ENCODE measurements around the gene RAB21. TPM values are rescaled to one million over a fixed set of nuclear protein-coding genes. Genes with fewer than 3 reads are reported as not detected.

Gene RAB21
- total and polyA plus RNA-seq, 2 of the 4 experiments (the other 2 are of a cell fraction) = 13.8 to 15.0 TPM

- intact Hi-C loops (cut with micrococcal nuclease) (no loop called here), dilution Hi-C loops (cut with HindIII; ENCODE audit: low sequenced_read_pairs, unreplicated experiment) (no loop called here), in situ Hi-C loops (cut with MboI; ENCODE audit: low sequenced_read_pairs) (no loop called here)
- H3K4me3 ChIP-seq (ENCODE audit: insufficient read depth, low read depth, low read length) = no peak overlapping the region
- no peaks in the 10 kb centered on the region for H3K79me1 ChIP-seq (ENCODE audit: low read depth in 1 of 2, low read length in 2 of 2)
- no peak overlapping the region for H3K14ac ChIP-seq (replicated peaks; ENCODE audit: low read depth, low read length)
- H3K4me1 ChIP-seq (ENCODE audit: control insufficient read depth, insufficient read depth, low read length) = no peaks in the 10 kb centered on the region
- no peak overlapping the region for H3K4ac ChIP-seq (ENCODE audit: low read depth, low read length)
- H2AFZ ChIP-seq (replicated peaks; ENCODE audit: low read length, poor library complexity) = no peak overlapping the region
- no peaks in the 10 kb centered on the region for H3K36me3 ChIP-seq (ENCODE audit: control insufficient read depth, insufficient read depth, low read length)
- no peaks in the 10 kb centered on the region for H3K9me1 ChIP-seq (ENCODE audit: insufficient read depth, low read length)
- no peak overlapping the region for H4K91ac ChIP-seq (ENCODE audit: insufficient read depth, low read depth, low read length)
- no peak overlapping the region for H2BK5ac ChIP-seq (ENCODE audit: low read depth, low read length, poor library complexity, severe bottlenecking)
- no peak overlapping the region for H3K9ac ChIP-seq (ENCODE audit: low read depth, low read length)
- ATAC-seq (ENCODE audit: low read depth) = no peak
- H2AK5ac ChIP-seq (ENCODE audit: low read depth, low read length) = no peak overlapping the region
- no peak for DNase-seq
- no peaks in the 10 kb centered on the region for H4K20me1 ChIP-seq (ENCODE audit: insufficient read depth, low read length)
- no peak overlapping the region for H3K23ac ChIP-seq (ENCODE audit: low read depth, low read length)
- H3K27ac ChIP-seq (ENCODE audit: insufficient read depth, low read length) = no peak overlapping the region
- ChIA-PET POLR2A (ENCODE audit: unreplicated experiment) (no interaction called here), CTCF (no interaction called here)
- no TSS peak for BruUV-seq (replicated peaks)
- peaks cover 2% of the 10 kb centered on the region; the same call in 1 of the 2 replicates for H3K27me3 ChIP-seq (ENCODE audit: control insufficient read depth, insufficient read depth, low read length)
- WGBS, 2 experiments (ENCODE audit: extremely low coverage in 2 of 2, insufficient read length in 1 of 2) = 17% methylated on average over 2 of the region's 6 CpGs; no CpG with 5 or more reads in 1 of the 2 experiments
- H3K9me3 ChIP-seq (ENCODE audit: control insufficient read depth, insufficient read depth, low read length) = no peaks in the 10 kb centered on the region
- H2BK20ac ChIP-seq (ENCODE audit: low read depth, low read length) = no peak overlapping the region
- H2AK9ac ChIP-seq (replicated peaks; ENCODE audit: low read depth, low read length, poor library complexity) = no peak overlapping the region
- no peak overlapping the region for H3K4me2 ChIP-seq (ENCODE audit: low read depth, low read length)
- H2BK15ac ChIP-seq (ENCODE audit: low read depth, low read length) = no peak overlapping the region
- no peak overlapping the region for H2BK120ac ChIP-seq (ENCODE audit: low read depth, low read length)
- no peak overlapping the region for H4K8ac ChIP-seq (ENCODE audit: low read depth in 2 of 2, low read length in 2 of 2)
- no peak overlapping the region for H4K5ac ChIP-seq (ENCODE audit: low read depth, low read length)
- no peak overlapping the region for H3K18ac ChIP-seq (ENCODE audit: low read depth, low read length)
- TF ChIP-seq, protein P1, sequence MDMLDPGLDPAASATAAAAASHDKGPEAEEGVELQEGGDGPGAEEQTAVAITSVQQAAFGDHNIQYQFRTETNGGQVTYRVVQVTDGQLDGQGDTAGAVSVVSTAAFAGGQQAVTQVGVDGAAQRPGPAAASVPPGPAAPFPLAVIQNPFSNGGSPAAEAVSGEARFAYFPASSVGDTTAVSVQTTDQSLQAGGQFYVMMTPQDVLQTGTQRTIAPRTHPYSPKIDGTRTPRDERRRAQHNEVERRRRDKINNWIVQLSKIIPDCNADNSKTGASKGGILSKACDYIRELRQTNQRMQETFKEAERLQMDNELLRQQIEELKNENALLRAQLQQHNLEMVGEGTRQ (IDR thresholded peaks at IDR 0.05; ENCODE audit: low read depth, low read length) = no peak
- TF ChIP-seq CHD1 (IDR thresholded peaks at IDR 0.05; ENCODE audit: low read depth, low read length) (no peak), RFX5 (IDR thresholded peaks at IDR 0.05; ENCODE audit: low read depth, low read length) (no peak), NFE2L2 (IDR thresholded peaks at IDR 0.05; ENCODE audit: low read depth, low read length) (no peak), BHLHE40 (IDR thresholded peaks at IDR 0.05; ENCODE audit: low read depth, low read length) (no peak), MAZ (IDR thresholded peaks at IDR 0.05; ENCODE audit: borderline replicate concordance, low read depth, low read length) (no peak), POLR2A (IDR thresholded peaks at IDR 0.05; ENCODE audit: low read depth, low read length) (no peak), MXI1 (IDR thresholded peaks at IDR 0.05; ENCODE audit: borderline replicate concordance, low read depth, low read length) (no peak), RCOR1 (IDR thresholded peaks at IDR 0.05; ENCODE audit: insufficient replicate concordance, low read length) (no peak), MAFK (IDR thresholded peaks at IDR 0.05; ENCODE audit: low read depth, low read length) (no peak), CEBPB (IDR thresholded peaks at IDR 0.05; ENCODE audit: low read depth, low read length) (no peak), FOS (IDR thresholded peaks at IDR 0.05; ENCODE audit: low read depth, low read length) (no peak), RAD21 (IDR thresholded peaks at IDR 0.05; ENCODE audit: low read length) (no peak), SMC3 (IDR thresholded peaks at IDR 0.05; ENCODE audit: low read depth, low read length) (no peak)
- TF ChIP-seq, protein P2, sequence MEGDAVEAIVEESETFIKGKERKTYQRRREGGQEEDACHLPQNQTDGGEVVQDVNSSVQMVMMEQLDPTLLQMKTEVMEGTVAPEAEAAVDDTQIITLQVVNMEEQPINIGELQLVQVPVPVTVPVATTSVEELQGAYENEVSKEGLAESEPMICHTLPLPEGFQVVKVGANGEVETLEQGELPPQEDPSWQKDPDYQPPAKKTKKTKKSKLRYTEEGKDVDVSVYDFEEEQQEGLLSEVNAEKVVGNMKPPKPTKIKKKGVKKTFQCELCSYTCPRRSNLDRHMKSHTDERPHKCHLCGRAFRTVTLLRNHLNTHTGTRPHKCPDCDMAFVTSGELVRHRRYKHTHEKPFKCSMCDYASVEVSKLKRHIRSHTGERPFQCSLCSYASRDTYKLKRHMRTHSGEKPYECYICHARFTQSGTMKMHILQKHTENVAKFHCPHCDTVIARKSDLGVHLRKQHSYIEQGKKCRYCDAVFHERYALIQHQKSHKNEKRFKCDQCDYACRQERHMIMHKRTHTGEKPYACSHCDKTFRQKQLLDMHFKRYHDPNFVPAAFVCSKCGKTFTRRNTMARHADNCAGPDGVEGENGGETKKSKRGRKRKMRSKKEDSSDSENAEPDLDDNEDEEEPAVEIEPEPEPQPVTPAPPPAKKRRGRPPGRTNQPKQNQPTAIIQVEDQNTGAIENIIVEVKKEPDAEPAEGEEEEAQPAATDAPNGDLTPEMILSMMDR (conservative IDR thresholded peaks at IDR 0.05; ENCODE audit: low read depth, low read length) = no peak
- TF ChIP-seq, protein P3, sequence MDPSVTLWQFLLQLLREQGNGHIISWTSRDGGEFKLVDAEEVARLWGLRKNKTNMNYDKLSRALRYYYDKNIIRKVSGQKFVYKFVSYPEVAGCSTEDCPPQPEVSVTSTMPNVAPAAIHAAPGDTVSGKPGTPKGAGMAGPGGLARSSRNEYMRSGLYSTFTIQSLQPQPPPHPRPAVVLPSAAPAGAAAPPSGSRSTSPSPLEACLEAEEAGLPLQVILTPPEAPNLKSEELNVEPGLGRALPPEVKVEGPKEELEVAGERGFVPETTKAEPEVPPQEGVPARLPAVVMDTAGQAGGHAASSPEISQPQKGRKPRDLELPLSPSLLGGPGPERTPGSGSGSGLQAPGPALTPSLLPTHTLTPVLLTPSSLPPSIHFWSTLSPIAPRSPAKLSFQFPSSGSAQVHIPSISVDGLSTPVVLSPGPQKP (IDR thresholded peaks at IDR 0.05; ENCODE audit: borderline replicate concordance, low read depth, low read length) = no peak
- no peak overlapping the region for H3K56ac ChIP-seq (ENCODE audit: extremely low read depth, insufficient read depth, low read length)
Measured at GRCh38 chr12:71804505-71804904, 49.8 kb downstream of the RAB21 start.

Data from IMR-90 (cell line).